ENCODE data around the gene EEF1G. TPM values are rescaled to one million over a fixed set of nuclear protein-coding genes. Genes with fewer than 3 reads are reported as not detected.
"Not testable (repeated sequence)": the region's sequence is repeated elsewhere in the genome, so short reads cannot be mapped to it uniquely, and the experiment has no call there.

The EEF1G gene
- total RNA-seq, 4 donors from 2014 or later, result 1,003 to 1,250 (median 1,110) TPM

- H3K36me3 ChIP-seq, result peaks cover 0 to 56% (median 0%) of the 10 kb centered on the region in 3 donors
- DNase-seq (ENCODE audit: low spot score in 2 of 2), result no peak
- H3K27me3 ChIP-seq, result no peaks in the 10 kb centered on the region
- TF ChIP-seq EP300 (IDR thresholded peaks at IDR 0.05) (no peak), CTCF (IDR thresholded peaks at IDR 0.05) (no peak), POLR2A (IDR thresholded peaks at IDR 0.05) (no peak)
- H3K27ac ChIP-seq, result no peak overlapping the region
- 65% methylated on average over 18 of the region's 18 CpGs for WGBS, 2 donors
- peaks cover 0 to 43% (median 25%) of the 10 kb centered on the region in 4 donors for H3K4me1 ChIP-seq
- H3K9me3 ChIP-seq, result no peaks in the 10 kb centered on the region
- no peak overlapping the region for H3K4me3 ChIP-seq
These were observed 15.4 kb upstream of the EEF1G start for GRCh38 chr11:62588966-62589637.

GRCh38 chr11:62585356-62585755 is 11.7 kb upstream of the EEF1G start:
- not testable (repeated sequence) for H3K27ac ChIP-seq; H3K4me3 ChIP-seq; H3K27me3 ChIP-seq; H3K9me3 ChIP-seq; DNase-seq (ENCODE audit: low spot score in 2 of 2)
- 95 to 97% methylated on average over 7 of the region's 7 CpGs for WGBS, 2 donors
- Histone ChIP-seq H3K36me3 (peaks cover 0 to 86% (median 3%) of the 10 kb centered on the region in 3 donors), H3K4me1 (peaks cover 0 to 14% (median 3%) of the 10 kb centered on the region in 4 donors)

- not testable (repeated sequence) for H3K4me1 ChIP-seq; DNase-seq (ENCODE audit: low spot score in 2 of 2); H3K9me3 ChIP-seq; H3K4me3 ChIP-seq; H3K27ac ChIP-seq; H3K27me3 ChIP-seq
- H3K36me3 ChIP-seq, result peaks cover 0 to 97% (median 5%) of the 10 kb centered on the region in 3 donors
- 91 to 93% methylated on average over 4 of the region's 4 CpGs for WGBS, 2 donors
These were observed 8.0 kb upstream of the EEF1G start for GRCh38 chr11:62581735-62582134.

- H3K4me3 ChIP-seq, result no peak overlapping the region
- H3K27me3 ChIP-seq, result no peaks in the 10 kb centered on the region
- H3K27ac ChIP-seq, result no peak overlapping the region
- H3K9me3 ChIP-seq, result no peaks in the 10 kb centered on the region
- peaks cover 0 to 97% (median 5%) of the 10 kb centered on the region in 3 donors for H3K36me3 ChIP-seq
- DNase-seq (ENCODE audit: low spot score in 2 of 2), result no peak
- no peak for TF ChIP-seq EP300 (IDR thresholded peaks at IDR 0.05)
- no peak for TF ChIP-seq CTCF (IDR thresholded peaks at IDR 0.05)
- no peak for TF ChIP-seq POLR2A (IDR thresholded peaks at IDR 0.05)
- 81 to 86% methylated on average over 17 to 18 of the region's 18 CpGs for WGBS, 2 donors
- peaks cover 0 to 12% (median 0%) of the 10 kb centered on the region in 4 donors for H3K4me1 ChIP-seq
These were observed 7.4 kb upstream of the EEF1G start for GRCh38 chr11:62580959-62581715.

- no peak overlapping the region for H3K27ac ChIP-seq
- TF ChIP-seq CTCF (IDR thresholded peaks at IDR 0.05), result no peak
- TF ChIP-seq POLR2A (IDR thresholded peaks at IDR 0.05), result no peak
- no peak for TF ChIP-seq EP300 (IDR thresholded peaks at IDR 0.05)
- WGBS, 2 donors, result 88 to 92% methylated on average over 2 of the region's 2 CpGs
- DNase-seq (ENCODE audit: low spot score in 2 of 2), result no peak
- H3K9me3 ChIP-seq, result no peaks in the 10 kb centered on the region
- no peaks in the 10 kb centered on the region for H3K27me3 ChIP-seq
- no peak overlapping the region for H3K4me3 ChIP-seq
- peaks cover 0 to 29% (median 12%) of the 10 kb centered on the region in 4 donors for H3K4me1 ChIP-seq
- H3K36me3 ChIP-seq, result peaks cover 0 to 89% (median 5%) of the 10 kb centered on the region in 3 donors
These were observed 5.6 kb upstream of the EEF1G start for GRCh38 chr11:62579252-62579651.

- Histone ChIP-seq H3K4me3 (no peak overlapping the region), H3K27me3 (no peaks in the 10 kb centered on the region), H3K9me3 (no peaks in the 10 kb centered on the region), H3K27ac (no peak overlapping the region), H3K4me1 (peaks cover 0 to 29% (median 12%) of the 10 kb centered on the region in 4 donors), H3K36me3 (peaks cover 0 to 82% (median 5%) of the 10 kb centered on the region in 3 donors)
- DNase-seq (ENCODE audit: low spot score in 2 of 2), result no peak
- WGBS, 2 donors, result 92 to 93% methylated on average over 11 of the region's 11 CpGs
- TF ChIP-seq CTCF (IDR thresholded peaks at IDR 0.05), result no peak
- TF ChIP-seq POLR2A (IDR thresholded peaks at IDR 0.05), result no peak
- no peak for TF ChIP-seq EP300 (IDR thresholded peaks at IDR 0.05)
These were observed 4.8 kb upstream of the EEF1G start for GRCh38 chr11:62578541-62578940.
